B cell (primary cell): ENCODE measurements around the gene HINFP. TPM values are rescaled to one million over a fixed set of nuclear protein-coding genes. Genes with fewer than 3 reads are reported as not detected.

Experiments used
- ATAC-seq: fragments of 200-7000 bp; cut with Tn5 transposase; one replicate; pipeline ENCODE4 v1.10.0; 2021; ENCODE audit warnings: low read depth, mild to moderate bottlenecking, moderate number of reproducible peaks, moderate library complexity
- CTCF ChIA-PET: fragments of 350-600 bp; sonication (Branson Sonifier 250); formaldehyde crosslinking; loops from one replicate; lab custom pipeline; 2021; ENCODE audit warnings: antibody characterized with exemption, inconsistent platforms; lab: Charles Lee
- POLR2A ChIA-PET: fragments of 350-600 bp; sonication (Branson Sonifier 250); formaldehyde crosslinking; loops from one replicate; lab custom pipeline; 2021; ENCODE audit warnings: antibody characterized with exemption; lab: Charles Lee
- DNase-seq: peaks from one replicate; pipeline ENCODE4 v3.0.0; 2013
- H2AFZ ChIP-seq: 2 replicates; pipeline ENCODE4 v1.6.1; 2012; ENCODE audit warnings: mild to moderate bottlenecking, low read depth, low read length; ENCODE audit not compliant: insufficient read depth, poor library complexity, severe bottlenecking
- H3K27ac ChIP-seq, 2 donors: 1 replicate in 1 of 2; 2 replicates in 1 of 2; pipeline ENCODE4 v1.5.1; 2012 to 2013; ENCODE audit warnings: low read length in 2 of 2, mild to moderate bottlenecking in 2 of 2, moderate library complexity in 1 of 2
- H3K27me3 ChIP-seq, 4 experiments: fragments of 200-600 bp in 1 of 4; sonication (generic) in 1 of 4; replicated peaks in 1 of 4; 1 replicate in 2 of 4; 2 replicates in 2 of 4; pipeline versions ENCODE4 v1.6.1 to v1.7.0; 2013 to 2016; ENCODE audit warnings: low read length in 3 of 4, mild to moderate bottlenecking in 2 of 4, mixed read lengths in 1 of 4, moderate library complexity in 1 of 4; ENCODE audit not compliant: insufficient read depth in 4 of 4, control insufficient read depth in 3 of 4; ENCODE audit errors: control extremely low read depth in 1 of 4
- H3K36me3 ChIP-seq, 2 experiments: replicated peaks in 1 of 2; 1 replicate in 1 of 2; 2 replicates in 1 of 2; pipeline versions ENCODE4 v1.6.1 to v1.7.1; 2013; ENCODE audit warnings: low read length in 1 of 2; ENCODE audit not compliant: insufficient read depth in 2 of 2, control insufficient read depth in 1 of 2; ENCODE audit errors: control extremely low read depth in 1 of 2, extremely low read depth in 1 of 2
- H3K4me1 ChIP-seq, 2 donors: fragments of 200-600 bp in 1 of 2; sonication (generic) in 1 of 2; 1 replicate in 1 of 2; 2 replicates in 1 of 2; pipeline versions ENCODE4 v1.5.1 to v1.6.1; 2013 to 2017; ENCODE audit warnings: low read length in 2 of 2; ENCODE audit not compliant: control insufficient read depth in 2 of 2, insufficient read depth in 2 of 2
- H3K4me2 ChIP-seq: replicated peaks from 2 replicates; pipeline ENCODE3; 2012; ENCODE audit warnings: mild to moderate bottlenecking, low read depth, low read length; ENCODE audit not compliant: poor library complexity, severe bottlenecking
- H3K4me3 ChIP-seq, 5 experiments: fragments of 200-600 bp in 1 of 5; sonication (generic) in 1 of 5; 1 replicate in 3 of 5; 2 replicates in 2 of 5; pipeline versions ENCODE4 v1.5.1 to v1.7.0; 2011 to 2016; ENCODE audit warnings: low read length in 4 of 5, mild to moderate bottlenecking in 4 of 5, low read depth in 2 of 5, control low read depth in 1 of 5, moderate library complexity in 1 of 5; ENCODE audit not compliant: insufficient read depth in 1 of 5; ENCODE audit errors: control extremely low read depth in 1 of 5, extremely low read depth in 1 of 5
- H3K79me2 ChIP-seq: fragments of 200-600 bp; sonication (generic); one replicate; pipeline ENCODE4 v1.6.0; 2016; ENCODE audit warnings: low read length; ENCODE audit not compliant: control insufficient read depth, insufficient read depth
- H3K9ac ChIP-seq: fragments of 200-600 bp; sonication (generic); 2 replicates; pipeline ENCODE4 v1.6.1; 2017; ENCODE audit warnings: mild to moderate bottlenecking, low read length, moderate library complexity
- H3K9me3 ChIP-seq, 3 donors: one replicate each; pipeline versions ENCODE4 v1.6.1 to v1.7.1; 2013; ENCODE audit warnings: low read length in 2 of 3; ENCODE audit not compliant: control insufficient read depth in 2 of 3, insufficient read depth in 1 of 3; ENCODE audit errors: control extremely low read depth in 1 of 3
- H4K20me1 ChIP-seq: 2 replicates; pipeline ENCODE4 v1.6.0; 2012; ENCODE audit warnings: mild to moderate bottlenecking, low read length; ENCODE audit not compliant: insufficient read depth, control insufficient read depth, poor library complexity, severe bottlenecking
- H3K27ac Mint-ChIP-seq: one replicate; pipeline ENCODE4 v1.8.0; 2021; ENCODE audit warnings: mixed read lengths
- H3K27me3 Mint-ChIP-seq: one replicate; pipeline ENCODE4 v1.8.0; 2021; ENCODE audit warnings: mixed read lengths
- H3K4me1 Mint-ChIP-seq: one replicate; pipeline ENCODE4 v1.8.0; 2021; ENCODE audit warnings: mixed read lengths
- H3K4me3 Mint-ChIP-seq: one replicate; pipeline ENCODE4 v1.8.0; 2021; ENCODE audit warnings: mixed read lengths
- H3K9me3 Mint-ChIP-seq: one replicate; pipeline ENCODE4 v1.8.0; 2022; ENCODE audit warnings: mixed read lengths; ENCODE audit not compliant: insufficient read depth
- EZH2 ChIP-seq: IDR thresholded peaks from 2 replicates; pipeline ENCODE4 v1.6.1; 2012; ENCODE audit warnings: borderline replicate concordance, low read depth, mild to moderate bottlenecking, moderate library complexity, low read length; ENCODE audit not compliant: insufficient read depth, poor library complexity, severe bottlenecking
- WGBS: methylation state at CpG from one replicate; pipeline ENCODE4 v1.1.5; 2013; ENCODE audit warnings: missing lambda C conversion rate; ENCODE audit not compliant: insufficient coverage; 5-methylcytosine and 5-hydroxymethylcytosine counted together
- intact Hi-C: fragments of 100-400 bp; cut with micrococcal nuclease; formaldehyde crosslinking; loops from one replicate; pipeline ENCODE4 v1.10.0; 2022
- polyA plus RNA-seq: library from polyadenylated mRNA; depleted of rRNA; stranded (reverse); fragments of >200 nt; gene quantifications from 2 replicates; pipeline ENCODE4 v1.2.3, GENCODE V29; 2012
- total RNA-seq, 2 donors: library from RNA; stranded (reverse); fragments of 120-200 nt in 1 of 2; gene quantifications; 1 replicate in 1 of 2; 2 replicates in 1 of 2; pipeline versions ENCODE4 v1.2.3 to v1.2.4, GENCODE V29; 2013 to 2022
- TF ChIP-seq, protein P1 (sequence below): fragments of 200-600 bp; IDR thresholded peaks from one replicate; pipeline ENCODE4 v1.8.0; 2022; ENCODE audit warnings: antibody characterized with exemption, mild to moderate bottlenecking

The HINFP gene
- total and polyA plus RNA-seq, 2 donors (not counting 1 experiment from before 2014, with no cell fraction given), result 60.6 to 78.7 TPM

DNA sequence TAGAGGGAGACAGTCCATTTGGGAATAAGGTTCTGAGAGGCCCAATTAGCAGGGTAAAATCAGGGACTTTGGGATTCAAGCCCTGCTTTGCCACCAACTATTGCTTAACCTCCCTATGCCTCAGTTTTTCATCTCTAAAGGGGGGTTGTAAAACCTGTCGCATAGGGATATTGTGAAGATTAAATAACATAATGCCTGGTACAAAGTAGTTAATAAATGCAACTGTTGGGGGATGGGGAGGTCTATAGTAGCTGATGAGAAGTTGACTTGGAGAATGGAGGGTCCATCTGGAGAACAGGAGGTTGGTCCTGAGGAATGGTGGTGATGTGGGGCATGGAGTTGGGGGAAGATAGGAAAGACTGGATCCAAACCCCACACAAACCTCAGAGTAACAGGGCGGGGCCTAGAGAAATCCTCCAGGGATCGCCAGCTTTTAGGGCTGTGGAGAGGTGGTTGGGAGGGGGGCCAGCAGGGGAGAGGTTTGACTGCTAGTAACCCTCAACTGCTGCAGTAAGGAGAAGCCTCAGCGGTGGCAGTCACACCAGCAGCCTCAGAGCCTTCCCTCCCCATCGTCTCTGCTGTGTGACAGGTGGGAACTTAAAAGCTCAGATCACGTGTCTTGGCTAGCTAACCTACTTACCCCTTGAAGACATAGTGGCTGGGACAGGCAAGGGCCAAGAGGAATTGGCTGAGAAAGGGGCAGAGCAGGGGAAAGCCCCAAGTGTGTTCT, 26.4 kb downstream of the HINFP start:
- H3K27ac Mint-ChIP-seq, result no peak overlapping the region
- no peaks in the 10 kb centered on the region for H3K9me3 Mint-ChIP-seq
- peak overlapping the region; percentile 85 for H3K4me3 Mint-ChIP-seq
- H4K20me1 ChIP-seq, result no peaks in the 10 kb centered on the region
- 47% methylated on average over 3 of the region's 6 CpGs for WGBS
- no peak overlapping the region for H3K27ac ChIP-seq
- no peaks in the 10 kb centered on the region for H3K36me3 ChIP-seq
- peaks cover 18% of the 10 kb centered on the region for H3K4me1 Mint-ChIP-seq
- H3K4me3 ChIP-seq, result no peak overlapping the region
- POLR2A ChIA-PET, result no interaction called here
- H3K9ac ChIP-seq, result no peak overlapping the region
- H3K27me3 ChIP-seq, result peaks cover 0 to 59% (median 31%) of the 10 kb centered on the region in 4 experiments
- H3K4me2 ChIP-seq, result no peak overlapping the region
- no peak for DNase-seq
- intact Hi-C loops, result no loop called here
- peaks cover 13 to 23% of the 10 kb centered on the region in 2 donors for H3K4me1 ChIP-seq
- H2AFZ ChIP-seq, result no peak overlapping the region
- H3K9me3 ChIP-seq, result peaks cover 0 to 4% (median 0%) of the 10 kb centered on the region in 3 donors
- no peak for ATAC-seq
- CTCF ChIA-PET, result interaction anchor here (1.2 to 1.8 kb wide), 2 partner anchors 21 to 176 kb away, joined by 4 to 5 read pairs; partner anchors contain the start of gene NLRX1
- no peaks in the 10 kb centered on the region for H3K79me2 ChIP-seq
- TF ChIP-seq, protein P1, sequence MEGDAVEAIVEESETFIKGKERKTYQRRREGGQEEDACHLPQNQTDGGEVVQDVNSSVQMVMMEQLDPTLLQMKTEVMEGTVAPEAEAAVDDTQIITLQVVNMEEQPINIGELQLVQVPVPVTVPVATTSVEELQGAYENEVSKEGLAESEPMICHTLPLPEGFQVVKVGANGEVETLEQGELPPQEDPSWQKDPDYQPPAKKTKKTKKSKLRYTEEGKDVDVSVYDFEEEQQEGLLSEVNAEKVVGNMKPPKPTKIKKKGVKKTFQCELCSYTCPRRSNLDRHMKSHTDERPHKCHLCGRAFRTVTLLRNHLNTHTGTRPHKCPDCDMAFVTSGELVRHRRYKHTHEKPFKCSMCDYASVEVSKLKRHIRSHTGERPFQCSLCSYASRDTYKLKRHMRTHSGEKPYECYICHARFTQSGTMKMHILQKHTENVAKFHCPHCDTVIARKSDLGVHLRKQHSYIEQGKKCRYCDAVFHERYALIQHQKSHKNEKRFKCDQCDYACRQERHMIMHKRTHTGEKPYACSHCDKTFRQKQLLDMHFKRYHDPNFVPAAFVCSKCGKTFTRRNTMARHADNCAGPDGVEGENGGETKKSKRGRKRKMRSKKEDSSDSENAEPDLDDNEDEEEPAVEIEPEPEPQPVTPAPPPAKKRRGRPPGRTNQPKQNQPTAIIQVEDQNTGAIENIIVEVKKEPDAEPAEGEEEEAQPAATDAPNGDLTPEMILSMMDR, result no peak
- no peak for TF ChIP-seq EZH2
- peaks cover 64% of the 10 kb centered on the region for H3K27me3 Mint-ChIP-seq

DNA sequence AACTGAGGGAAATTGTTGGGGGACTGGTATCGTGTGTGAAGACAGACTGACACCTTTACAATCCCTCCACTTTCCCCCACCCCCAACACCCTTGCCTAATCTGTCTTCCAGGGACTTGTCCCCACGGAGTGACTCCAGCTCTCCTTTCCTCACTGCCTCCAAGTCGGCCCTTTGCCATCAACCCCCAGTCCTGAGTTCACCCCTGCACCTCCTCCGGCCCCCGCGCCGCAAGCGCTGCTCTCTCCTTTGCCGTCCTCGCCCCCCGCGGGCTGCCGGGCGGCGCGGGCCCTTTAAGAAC, 27.3 kb downstream of the HINFP start:
- H3K4me3 Mint-ChIP-seq, result peak overlapping the region; percentile 85
- H3K27ac Mint-ChIP-seq, result no peak overlapping the region
- ATAC-seq (no peak), DNase-seq (no peak)
- Histone ChIP-seq H3K4me3 (peak overlapping the region in 4 of 5 experiments; percentile 47 to 64 (median 52)), H3K4me2 (peak overlapping the region; percentile 99), H3K27ac (no peak overlapping the region), H4K20me1 (no peaks in the 10 kb centered on the region), H3K79me2 (no peaks in the 10 kb centered on the region), H3K9me3 (peaks cover 0 to 4% (median 0%) of the 10 kb centered on the region in 3 donors), H2AFZ (peak overlapping the region; percentile 89), H3K27me3 (peaks cover 0 to 62% (median 32%) of the 10 kb centered on the region in 4 experiments), H3K36me3 (no peaks in the 10 kb centered on the region), H3K9ac (peak overlapping the region; percentile 62), H3K4me1 (peaks cover 13 to 23% of the 10 kb centered on the region in 2 donors)
- 3% methylated on average over 15 of the region's 16 CpGs for WGBS
- peaks cover 18% of the 10 kb centered on the region for H3K4me1 Mint-ChIP-seq
- intact Hi-C loops, result no loop called here
- no peaks in the 10 kb centered on the region for H3K9me3 Mint-ChIP-seq
- H3K27me3 Mint-ChIP-seq, result peaks cover 67% of the 10 kb centered on the region
- TF ChIP-seq, protein P1, result no peak
- TF ChIP-seq EZH2, result no peak
- CTCF ChIA-PET, result interaction anchor here (0.6 to 1.2 kb wide), 2 partner anchors 20 to 127 kb away, joined by 3 to 5 read pairs; no protein-coding TSS in a partner anchor
- POLR2A ChIA-PET, result interaction anchor here (0.6 kb wide), 1 partner anchor 46 kb away, joined by 3 read pairs; no protein-coding TSS in a partner anchor
